ENCODE data around the gene TP53RK.

DNA sequence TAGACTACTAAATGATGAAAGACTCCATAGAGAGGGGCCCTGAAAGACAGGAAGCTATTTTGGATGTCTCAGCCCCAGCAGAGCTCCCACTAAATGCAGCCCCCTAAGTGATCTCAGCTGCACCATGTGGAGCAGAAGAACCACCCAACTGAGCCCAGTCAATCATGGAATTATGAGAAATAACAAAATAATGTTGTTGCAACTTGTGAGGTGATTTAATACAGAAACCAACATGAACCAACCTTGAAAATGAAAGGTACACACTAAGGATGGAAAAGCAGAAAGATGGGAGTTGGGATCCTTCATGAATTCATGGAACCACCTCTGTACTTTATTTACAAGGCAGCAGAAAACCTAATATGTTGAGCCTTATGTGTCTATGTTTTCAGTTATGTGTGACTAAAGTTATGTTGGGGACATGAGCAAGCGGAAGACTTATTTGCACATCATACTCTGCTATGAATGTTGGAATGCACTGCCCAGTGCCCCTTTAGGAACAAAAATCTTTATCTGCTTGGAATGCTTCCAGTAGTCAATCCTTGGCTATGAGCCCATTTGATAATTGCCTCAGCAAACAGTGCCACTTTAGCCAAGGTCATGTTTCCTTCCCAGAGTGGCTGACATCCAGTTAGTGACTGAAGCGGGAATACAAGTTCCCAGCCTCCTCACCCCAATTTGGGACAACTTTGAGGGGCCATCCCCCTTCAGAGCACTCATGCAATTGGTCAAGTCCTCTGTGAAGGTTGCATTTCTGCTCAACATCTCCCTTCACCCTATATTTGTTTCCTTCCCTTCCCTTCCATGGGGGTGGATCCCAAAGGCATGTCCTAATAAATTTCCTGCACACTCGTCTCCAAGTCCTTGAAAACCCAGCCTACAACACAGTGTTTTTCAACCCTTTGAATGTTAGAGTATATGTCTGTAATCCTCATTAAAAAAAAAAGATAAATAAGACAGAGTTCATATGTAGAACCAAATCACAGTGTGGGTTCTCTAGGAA lies 18.4 kb downstream of the TP53RK start:
- TF ChIP-seq, protein P1, sequence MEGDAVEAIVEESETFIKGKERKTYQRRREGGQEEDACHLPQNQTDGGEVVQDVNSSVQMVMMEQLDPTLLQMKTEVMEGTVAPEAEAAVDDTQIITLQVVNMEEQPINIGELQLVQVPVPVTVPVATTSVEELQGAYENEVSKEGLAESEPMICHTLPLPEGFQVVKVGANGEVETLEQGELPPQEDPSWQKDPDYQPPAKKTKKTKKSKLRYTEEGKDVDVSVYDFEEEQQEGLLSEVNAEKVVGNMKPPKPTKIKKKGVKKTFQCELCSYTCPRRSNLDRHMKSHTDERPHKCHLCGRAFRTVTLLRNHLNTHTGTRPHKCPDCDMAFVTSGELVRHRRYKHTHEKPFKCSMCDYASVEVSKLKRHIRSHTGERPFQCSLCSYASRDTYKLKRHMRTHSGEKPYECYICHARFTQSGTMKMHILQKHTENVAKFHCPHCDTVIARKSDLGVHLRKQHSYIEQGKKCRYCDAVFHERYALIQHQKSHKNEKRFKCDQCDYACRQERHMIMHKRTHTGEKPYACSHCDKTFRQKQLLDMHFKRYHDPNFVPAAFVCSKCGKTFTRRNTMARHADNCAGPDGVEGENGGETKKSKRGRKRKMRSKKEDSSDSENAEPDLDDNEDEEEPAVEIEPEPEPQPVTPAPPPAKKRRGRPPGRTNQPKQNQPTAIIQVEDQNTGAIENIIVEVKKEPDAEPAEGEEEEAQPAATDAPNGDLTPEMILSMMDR (conservative IDR thresholded peaks at IDR 0.05): no peak
- no peak for TF ChIP-seq ZFX (IDR thresholded peaks at IDR 0.05)
